Activated naive CD4-positive, alpha-beta T cell treated with anti-CD3 and anti-CD28 coated beads, Interleukin-2, amount 10 ng/mL, durations not matched to agents 7 days and 5 days (primary cell): ENCODE data around the gene TRIM46.
"Not testable (repeated sequence)": the region's sequence is repeated elsewhere in the genome, so short reads cannot be mapped to it uniquely, and the experiment has no call there.

Experiments
- CTCF ChIA-PET: fragments of 350-600 bp; sonication (Branson Sonifier 250); formaldehyde crosslinking; loops from one replicate; lab custom pipeline; 2021; ENCODE audit warnings: antibody characterized with exemption; lab: Charles Lee
- DNase-seq: peaks from one replicate; pipeline ENCODE4 v3.0.0-alpha.2; 2020
- H3K27ac Mint-ChIP-seq: one replicate; pipeline ENCODE4 v1.8.0; 2021; ENCODE audit warnings: mild to moderate bottlenecking, moderate library complexity, mixed read lengths
- H3K27me3 Mint-ChIP-seq: one replicate; pipeline ENCODE4 v1.8.0; 2021; ENCODE audit warnings: mild to moderate bottlenecking, mixed read lengths
- H3K36me3 Mint-ChIP-seq: one replicate; pipeline ENCODE4 v1.8.0; 2021; ENCODE audit warnings: mixed read lengths
- H3K4me1 Mint-ChIP-seq: one replicate; pipeline ENCODE4 v1.8.0; 2021; ENCODE audit warnings: mixed read lengths
- H3K4me3 Mint-ChIP-seq: one replicate; pipeline ENCODE4 v1.8.0; 2021; ENCODE audit warnings: mild to moderate bottlenecking, moderate library complexity, mixed read lengths
- H3K9me3 Mint-ChIP-seq: one replicate; pipeline ENCODE4 v1.8.0; 2021; ENCODE audit warnings: mixed read lengths

TRIM46 gene

GRCh38 chr1:155181371-155182051, 7.9 kb downstream of the TRIM46 start:
- H3K36me3 Mint-ChIP-seq, result peaks cover 42% of the 10 kb centered on the region
- CTCF ChIA-PET, result no interaction called here

GRCh38 chr1:155182052-155182550, 8.5 kb downstream of the TRIM46 start:
- Mint-ChIP-seq H3K4me3 (no peak overlapping the region), H3K9me3 (no peaks in the 10 kb centered on the region), H3K36me3 (peaks cover 36% of the 10 kb centered on the region), H3K4me1 (peaks cover 15% of the 10 kb centered on the region), H3K27me3 (no peaks in the 10 kb centered on the region), H3K27ac (peak overlapping the region; percentile 55)
- CTCF ChIA-PET, result no interaction called here
- peak; percentile 3 for DNase-seq

More at GRCh38 chr1:155181371-155182051, 7.9 kb downstream of the TRIM46 start:
- DNase-seq, result peak; percentile 18
- H3K9me3 Mint-ChIP-seq, result no peaks in the 10 kb centered on the region
- peaks cover 21% of the 10 kb centered on the region for H3K4me1 Mint-ChIP-seq
- no peak overlapping the region for H3K4me3 Mint-ChIP-seq
- H3K27me3 Mint-ChIP-seq, result no peaks in the 10 kb centered on the region
- H3K27ac Mint-ChIP-seq, result no peak overlapping the region

GRCh38 chr1:155183775-155184221, 10.1 kb downstream of the TRIM46 start:
- H3K27ac Mint-ChIP-seq, result no peak overlapping the region
- no peaks in the 10 kb centered on the region for H3K27me3 Mint-ChIP-seq
- peaks cover 14% of the 10 kb centered on the region for H3K4me1 Mint-ChIP-seq
- CTCF ChIA-PET, result interaction anchor here (0.6 to 1.5 kb wide), 2 partner anchors 10 to 1659 kb away, joined by 3 to 5 read pairs; no protein-coding TSS in a partner anchor
- H3K9me3 Mint-ChIP-seq, result no peaks in the 10 kb centered on the region
- H3K36me3 Mint-ChIP-seq, result peaks cover 30% of the 10 kb centered on the region
- no peak for DNase-seq
- no peak overlapping the region for H3K4me3 Mint-ChIP-seq

GRCh38 chr1:155184351-155184811, 10.7 kb downstream of the TRIM46 start:
- Mint-ChIP-seq H3K4me1 (peaks cover 9% of the 10 kb centered on the region), H3K9me3 (no peaks in the 10 kb centered on the region), H3K27me3 (no peaks in the 10 kb centered on the region), H3K27ac (no peak overlapping the region), H3K4me3 (no peak overlapping the region), H3K36me3 (peaks cover 24% of the 10 kb centered on the region)
- DNase-seq, result no peak
- CTCF ChIA-PET, result interaction anchor here (1.5 kb wide), 1 partner anchor 9 kb away, joined by 5 read pairs; no protein-coding TSS in a partner anchor

- H3K27ac Mint-ChIP-seq, result no peak overlapping the region
Measured at GRCh38 chr1:155184835-155185782, 11.5 kb downstream of the TRIM46 start.

GRCh38 chr1:155185783-155186066, 12.1 kb downstream of the TRIM46 start:
- Mint-ChIP-seq H3K36me3 (peaks cover 20% of the 10 kb centered on the region), H3K27me3 (no peaks in the 10 kb centered on the region), H3K9me3 (no peaks in the 10 kb centered on the region), H3K27ac (no peak overlapping the region), H3K4me1 (peaks cover 6% of the 10 kb centered on the region), H3K4me3 (no peak overlapping the region)
- CTCF ChIA-PET, result interaction anchor here (0.9 to 1.3 kb wide), 2 partner anchors 8 to 13 kb away, joined by 3 to 4 read pairs; partner anchors contain the start of gene KRTCAP2
- no peak for DNase-seq

More at GRCh38 chr1:155184835-155185782, 11.5 kb downstream of the TRIM46 start:
- H3K4me3 Mint-ChIP-seq, result no peak overlapping the region
- CTCF ChIA-PET, result interaction anchor here (0.9 to 1.5 kb wide), 3 partner anchors 8 to 12 kb away, joined by 3 to 5 read pairs (median 4); partner anchors contain the start of gene KRTCAP2
- no peak for DNase-seq
- H3K27me3 Mint-ChIP-seq, result no peaks in the 10 kb centered on the region
- peaks cover 6% of the 10 kb centered on the region for H3K4me1 Mint-ChIP-seq
- H3K9me3 Mint-ChIP-seq, result no peaks in the 10 kb centered on the region
- peaks cover 20% of the 10 kb centered on the region for H3K36me3 Mint-ChIP-seq

- Mint-ChIP-seq H3K9me3 (no peaks in the 10 kb centered on the region), H3K27ac (no peak overlapping the region), H3K4me3 (no peak overlapping the region), H3K36me3 (peaks cover 19% of the 10 kb centered on the region), H3K4me1 (peaks cover 6% of the 10 kb centered on the region), H3K27me3 (no peaks in the 10 kb centered on the region)
- CTCF ChIA-PET, result interaction anchor here (0.9 to 1.7 kb wide), 3 partner anchors 9 to 13 kb away, joined by 3 to 4 read pairs (median 4); partner anchors contain the start of gene KRTCAP2
- no peak for DNase-seq
Measured at GRCh38 chr1:155186067-155186793, 12.6 kb downstream of the TRIM46 start.

- Mint-ChIP-seq H3K4me1 (peaks cover 8% of the 10 kb centered on the region), H3K9me3 (no peaks in the 10 kb centered on the region), H3K27me3 (no peaks in the 10 kb centered on the region), H3K36me3 (peaks cover 20% of the 10 kb centered on the region), H3K4me3 (no peak overlapping the region), H3K27ac (no peak overlapping the region)
- CTCF ChIA-PET, result interaction anchor here (1.3 to 1.7 kb wide), 2 partner anchors 10 to 12 kb away, joined by 3 to 4 read pairs; no protein-coding TSS in a partner anchor
- DNase-seq, result peak; percentile 11
Measured at GRCh38 chr1:155186794-155187455, 13.3 kb downstream of the TRIM46 start.

- CTCF ChIA-PET, result interaction anchor here (1.7 kb wide), 1 partner anchor 12 kb away, joined by 4 read pairs; no protein-coding TSS in a partner anchor
- peaks cover 20% of the 10 kb centered on the region for H3K36me3 Mint-ChIP-seq
- no peak for DNase-seq
- H3K27me3 Mint-ChIP-seq, result no peaks in the 10 kb centered on the region
- H3K4me3 Mint-ChIP-seq, result no peak overlapping the region
- H3K4me1 Mint-ChIP-seq, result peaks cover 14% of the 10 kb centered on the region
- no peak overlapping the region for H3K27ac Mint-ChIP-seq
- H3K9me3 Mint-ChIP-seq, result no peaks in the 10 kb centered on the region
Measured at GRCh38 chr1:155187456-155187891, 13.8 kb downstream of the TRIM46 start.

- DNase-seq, result no peak
- H3K4me3 Mint-ChIP-seq, result peak overlapping the region; percentile 9
- H3K36me3 Mint-ChIP-seq, result peaks cover 17% of the 10 kb centered on the region
- no peaks in the 10 kb centered on the region for H3K27me3 Mint-ChIP-seq
- no peaks in the 10 kb centered on the region for H3K9me3 Mint-ChIP-seq
- peak overlapping the region; percentile 88 for H3K27ac Mint-ChIP-seq
- CTCF ChIA-PET, result no interaction called here
- H3K4me1 Mint-ChIP-seq, result peaks cover 20% of the 10 kb centered on the region
Measured at GRCh38 chr1:155188268-155188667, 14.6 kb downstream of the TRIM46 start.

GRCh38 chr1:155189926-155190325, 16.3 kb downstream of the TRIM46 start:
- H3K4me3 Mint-ChIP-seq, H3K27me3 Mint-ChIP-seq, H3K9me3 Mint-ChIP-seq, H3K27ac Mint-ChIP-seq, DNase-seq, CTCF ChIA-PET: not testable (repeated sequence)
- Mint-ChIP-seq H3K4me1 (peaks cover 32% of the 10 kb centered on the region), H3K36me3 (peaks cover 11% of the 10 kb centered on the region)

- H3K36me3 Mint-ChIP-seq, result peaks cover 18% of the 10 kb centered on the region
- peak; percentile 33 for DNase-seq
- no peaks in the 10 kb centered on the region for H3K9me3 Mint-ChIP-seq
- H3K27ac Mint-ChIP-seq, result peak overlapping the region; percentile 99
- peak overlapping the region; percentile 83 for H3K4me3 Mint-ChIP-seq
- CTCF ChIA-PET, result interaction anchor here (2.7 to 3.8 kb wide), 4 partner anchors 14 to 35 kb away, joined by 13 to 56 read pairs (median 40); partner anchors contain the start of genes KRTCAP2, MTX1, THBS3 and TRIM46
- H3K4me1 Mint-ChIP-seq, result peaks cover 45% of the 10 kb centered on the region
- H3K27me3 Mint-ChIP-seq, result no peaks in the 10 kb centered on the region
Measured at GRCh38 chr1:155191904-155192303, 18.3 kb downstream of the TRIM46 start.
